Activated T-helper 17 cell treated with anti-CD3 and anti-CD28 coated beads, Interleukin-2, amount 50 U/mL, for 72 hours (primary cell): Measurements from ENCODE around the gene SLC52A3. TPM values are rescaled to one million over a fixed set of nuclear protein-coding genes. Genes with fewer than 3 reads are reported as not detected.

ENCODE experiments used
- ATAC-seq: fragments of 150-1000 bp; cut with Tn5 transposase; replicated peaks from 2 replicates; pipeline ENCODE4 v1.10.0; 2021; ENCODE audit warnings: mild to moderate bottlenecking, moderate library complexity
- H3K27ac Mint-ChIP-seq: one replicate; pipeline ENCODE4 v1.8.0; 2022; ENCODE audit warnings: mixed read lengths
- H3K27me3 Mint-ChIP-seq: one replicate; pipeline ENCODE4 v1.8.0; 2022; ENCODE audit warnings: mixed read lengths
- H3K36me3 Mint-ChIP-seq: one replicate; pipeline ENCODE4 v1.8.0; 2022; ENCODE audit warnings: low read depth, mild to moderate bottlenecking, mixed read lengths
- H3K4me1 Mint-ChIP-seq: one replicate; pipeline ENCODE4 v1.8.0; 2022; ENCODE audit warnings: mixed read lengths
- H3K4me3 Mint-ChIP-seq: one replicate; pipeline ENCODE4 v1.8.0; 2022; ENCODE audit warnings: mild to moderate bottlenecking, mixed read lengths
- H3K9me3 Mint-ChIP-seq: one replicate; pipeline ENCODE4 v1.8.0; 2022; ENCODE audit warnings: mixed read lengths
- total RNA-seq, 2 donors: library from RNA; stranded (reverse); gene quantifications; one replicate each; pipeline ENCODE4 v1.2.3, GENCODE V29; 2022

The SLC52A3 gene
- total RNA-seq, 2 donors from 2014 or later: not detected

- Mint-ChIP-seq H3K4me3 (no peak overlapping the region), H3K36me3 (no peaks in the 10 kb centered on the region), H3K27ac (no peak overlapping the region), H3K27me3 (peaks cover 18% of the 10 kb centered on the region), H3K9me3 (no peaks in the 10 kb centered on the region), H3K4me1 (no peaks in the 10 kb centered on the region)
- ATAC-seq: no peak
These were observed 7.9 kb upstream of the SLC52A3 start for GRCh38 chr20:776165-776564.

GRCh38 chr20:775679-776135 is 7.4 kb upstream of the SLC52A3 start:
- no peaks in the 10 kb centered on the region for H3K36me3 Mint-ChIP-seq
- no peak overlapping the region for H3K4me3 Mint-ChIP-seq
- H3K27ac Mint-ChIP-seq: no peak overlapping the region
- no peaks in the 10 kb centered on the region for H3K4me1 Mint-ChIP-seq
- H3K27me3 Mint-ChIP-seq: peaks cover 20% of the 10 kb centered on the region
- H3K9me3 Mint-ChIP-seq: no peaks in the 10 kb centered on the region
- ATAC-seq: no peak

- no peak for ATAC-seq
- Mint-ChIP-seq H3K36me3 (no peaks in the 10 kb centered on the region), H3K27me3 (peaks cover 20% of the 10 kb centered on the region), H3K27ac (no peak overlapping the region), H3K9me3 (no peaks in the 10 kb centered on the region), H3K4me3 (no peak overlapping the region), H3K4me1 (no peaks in the 10 kb centered on the region)
These were observed 6.4 kb upstream of the SLC52A3 start for GRCh38 chr20:774660-775057.

GRCh38 chr20:774016-774659 is 5.8 kb upstream of the SLC52A3 start:
- no peaks in the 10 kb centered on the region for H3K36me3 Mint-ChIP-seq
- H3K4me1 Mint-ChIP-seq: no peaks in the 10 kb centered on the region
- ATAC-seq: no peak
- no peaks in the 10 kb centered on the region for H3K9me3 Mint-ChIP-seq
- no peak overlapping the region for H3K4me3 Mint-ChIP-seq
- peaks cover 20% of the 10 kb centered on the region for H3K27me3 Mint-ChIP-seq
- no peak overlapping the region for H3K27ac Mint-ChIP-seq

- Mint-ChIP-seq H3K27me3 (peaks cover 22% of the 10 kb centered on the region), H3K9me3 (no peaks in the 10 kb centered on the region), H3K27ac (no peak overlapping the region), H3K36me3 (no peaks in the 10 kb centered on the region), H3K4me1 (no peaks in the 10 kb centered on the region), H3K4me3 (no peak overlapping the region)
- ATAC-seq: no peak
These were observed 4.5 kb upstream of the SLC52A3 start for GRCh38 chr20:772806-773205.

- H3K27me3 Mint-ChIP-seq: peaks cover 23% of the 10 kb centered on the region
- H3K9me3 Mint-ChIP-seq: no peaks in the 10 kb centered on the region
- no peak overlapping the region for H3K4me3 Mint-ChIP-seq
- no peak overlapping the region for H3K27ac Mint-ChIP-seq
- no peaks in the 10 kb centered on the region for H3K36me3 Mint-ChIP-seq
- ATAC-seq: no peak
- H3K4me1 Mint-ChIP-seq: no peaks in the 10 kb centered on the region
These were observed 3.6 kb upstream of the SLC52A3 start for GRCh38 chr20:771741-772464.

GRCh38 chr20:770691-771090 is 2.4 kb upstream of the SLC52A3 start:
- Mint-ChIP-seq H3K36me3 (no peaks in the 10 kb centered on the region), H3K27ac (no peak overlapping the region), H3K27me3 (peaks cover 23% of the 10 kb centered on the region), H3K4me3 (no peak overlapping the region), H3K9me3 (no peaks in the 10 kb centered on the region), H3K4me1 (no peaks in the 10 kb centered on the region)
- no peak for ATAC-seq

- H3K9me3 Mint-ChIP-seq: no peaks in the 10 kb centered on the region
- no peak overlapping the region for H3K27ac Mint-ChIP-seq
- no peak overlapping the region for H3K4me3 Mint-ChIP-seq
- no peaks in the 10 kb centered on the region for H3K36me3 Mint-ChIP-seq
- no peak for ATAC-seq
- H3K4me1 Mint-ChIP-seq: no peaks in the 10 kb centered on the region
- peaks cover 12% of the 10 kb centered on the region for H3K27me3 Mint-ChIP-seq
These were observed 1.4 kb downstream of the SLC52A3 start for GRCh38 chr20:766906-767305.

- Mint-ChIP-seq H3K27ac (no peak overlapping the region), H3K4me1 (no peaks in the 10 kb centered on the region), H3K4me3 (no peak overlapping the region), H3K27me3 (peaks cover 3% of the 10 kb centered on the region), H3K9me3 (no peaks in the 10 kb centered on the region), H3K36me3 (no peaks in the 10 kb centered on the region)
- no peak for ATAC-seq
These were observed 4.0 kb downstream of the SLC52A3 start for GRCh38 chr20:764255-764654.

- no peaks in the 10 kb centered on the region for H3K36me3 Mint-ChIP-seq
- H3K4me3 Mint-ChIP-seq: no peak overlapping the region
- no peak overlapping the region for H3K27ac Mint-ChIP-seq
- H3K9me3 Mint-ChIP-seq: no peaks in the 10 kb centered on the region
- no peaks in the 10 kb centered on the region for H3K4me1 Mint-ChIP-seq
- no peak for ATAC-seq
- peaks cover 5% of the 10 kb centered on the region for H3K27me3 Mint-ChIP-seq
These were observed 6.6 kb downstream of the SLC52A3 start for GRCh38 chr20:761418-762381.

- Mint-ChIP-seq H3K4me1 (no peaks in the 10 kb centered on the region), H3K27me3 (peaks cover 10% of the 10 kb centered on the region), H3K27ac (no peak overlapping the region), H3K9me3 (no peaks in the 10 kb centered on the region), H3K4me3 (no peak overlapping the region), H3K36me3 (no peaks in the 10 kb centered on the region)
- peak; percentile 76 for ATAC-seq
These were observed 7.4 kb downstream of the SLC52A3 start for GRCh38 chr20:760751-761417.

- Mint-ChIP-seq H3K36me3 (no peaks in the 10 kb centered on the region), H3K27me3 (peaks cover 16% of the 10 kb centered on the region), H3K4me3 (no peak overlapping the region), H3K27ac (no peak overlapping the region), H3K9me3 (no peaks in the 10 kb centered on the region), H3K4me1 (no peaks in the 10 kb centered on the region)
- ATAC-seq: no peak
These were observed 10.8 kb downstream of the SLC52A3 start for GRCh38 chr20:757506-757905.

- Mint-ChIP-seq H3K27ac (no peak overlapping the region), H3K4me1 (no peaks in the 10 kb centered on the region), H3K27me3 (peaks cover 16% of the 10 kb centered on the region), H3K9me3 (no peaks in the 10 kb centered on the region), H3K36me3 (no peaks in the 10 kb centered on the region), H3K4me3 (no peak overlapping the region)
- ATAC-seq: no peak
These were observed 12.4 kb downstream of the SLC52A3 start for GRCh38 chr20:755941-756340.

GRCh38 chr20:754904-755303 is 13.4 kb downstream of the SLC52A3 start:
- no peak overlapping the region for H3K27ac Mint-ChIP-seq
- H3K4me3 Mint-ChIP-seq: no peak overlapping the region
- no peak for ATAC-seq

More at GRCh38 chr20:754904-755303, 13.4 kb downstream of the SLC52A3 start:
- Mint-ChIP-seq H3K4me1 (no peaks in the 10 kb centered on the region), H3K27me3 (peaks cover 16% of the 10 kb centered on the region), H3K36me3 (no peaks in the 10 kb centered on the region), H3K9me3 (no peaks in the 10 kb centered on the region)
